IMR-90 (cell line): ENCODE measurements around the gene SPARC. TPM values are rescaled to one million over a fixed set of nuclear protein-coding genes. Genes with fewer than 3 reads are reported as not detected.

ENCODE experiments used
- ATAC-seq: fragments of 200-7000 bp; cut with Tn5 transposase; 2 replicates; pipeline ENCODE4 v1.9.1; 2020; ENCODE audit warnings: low read depth, mild to moderate bottlenecking, moderate library complexity
- BruUV-seq: library from RNA; stranded (reverse); fragments of 400-500 nt; replicated peaks from 2 replicates; lab custom pipeline; 2021; lab: Mats Ljungman, UMichigan
- CTCF ChIA-PET: fragments of 300-600 bp; formaldehyde crosslinking; extraction: SDS; loops from one replicate; lab custom pipeline; 2021; ENCODE audit warnings: antibody characterized with exemption; lab: Yijun Ruan, JAX
- POLR2A ChIA-PET: fragments of 300-600 bp; sonication (Branson Sonifier 250); formaldehyde crosslinking; loops from one replicate; lab custom pipeline; 2022; ENCODE audit warnings: antibody characterized with exemption; ENCODE audit not compliant: unreplicated experiment; lab: Charles Lee
- DNase-seq: peaks from one replicate; pipeline ENCODE4 v3.0.0; 2013
- H2AFZ ChIP-seq: replicated peaks from 2 replicates; pipeline ENCODE3; 2013; ENCODE audit warnings: low read length, mild to moderate bottlenecking; ENCODE audit not compliant: poor library complexity
- H2AK5ac ChIP-seq: 2 replicates; pipeline ENCODE4 v1.6.1; 2013; ENCODE audit warnings: low read depth, low read length, inconsistent platforms
- H2AK9ac ChIP-seq: replicated peaks from 2 replicates; pipeline ENCODE3; 2013; ENCODE audit warnings: mild to moderate bottlenecking, low read depth, low read length, moderate library complexity; ENCODE audit not compliant: poor library complexity
- H2BK120ac ChIP-seq: 2 replicates; pipeline ENCODE4 v1.6.1; 2013; ENCODE audit warnings: low read depth, low read length, inconsistent platforms
- H2BK15ac ChIP-seq: 3 replicates; pipeline ENCODE4 v1.6.1; 2013; ENCODE audit warnings: low read depth, low read length, inconsistent platforms
- H2BK20ac ChIP-seq: 2 replicates; pipeline ENCODE4 v1.6.1; 2013; ENCODE audit warnings: low read depth, mild to moderate bottlenecking, inconsistent platforms, low read length, moderate library complexity
- H2BK5ac ChIP-seq: 2 replicates; pipeline ENCODE4 v1.6.1; 2013; ENCODE audit warnings: mild to moderate bottlenecking, low read depth, low read length, inconsistent platforms; ENCODE audit not compliant: poor library complexity, severe bottlenecking
- H3K14ac ChIP-seq: replicated peaks from 2 replicates; pipeline ENCODE4 v1.6.1; 2013; ENCODE audit warnings: low read depth, low read length, inconsistent platforms
- H3K18ac ChIP-seq: 2 replicates; pipeline ENCODE4 v1.6.1; 2013; ENCODE audit warnings: low read depth, low read length, control low read depth
- H3K23ac ChIP-seq: 2 replicates; pipeline ENCODE4 v1.6.1; 2013; ENCODE audit warnings: low read depth, low read length, inconsistent platforms
- H3K27ac ChIP-seq: 2 replicates; pipeline ENCODE4 v1.5.1; 2013; ENCODE audit warnings: mild to moderate bottlenecking, control low read depth, low read length; ENCODE audit not compliant: insufficient read depth
- H3K27me3 ChIP-seq: 2 replicates; pipeline ENCODE4 v1.6.1; 2013; ENCODE audit warnings: low read length; ENCODE audit not compliant: control insufficient read depth, insufficient read depth
- H3K36me3 ChIP-seq: 2 replicates; pipeline ENCODE4 v1.6.1; 2013; ENCODE audit warnings: low read length, mixed read lengths; ENCODE audit not compliant: control insufficient read depth, insufficient read depth
- H3K4ac ChIP-seq: 2 replicates; pipeline ENCODE4 v1.6.1; 2013; ENCODE audit warnings: low read depth, low read length, inconsistent platforms
- H3K4me1 ChIP-seq: 2 replicates; pipeline ENCODE4 v1.6.1; 2013; ENCODE audit warnings: low read length, mixed read lengths; ENCODE audit not compliant: control insufficient read depth, insufficient read depth
- H3K4me2 ChIP-seq: 2 replicates; pipeline ENCODE4 v1.6.1; 2013; ENCODE audit warnings: low read depth, mild to moderate bottlenecking, control low read depth, low read length, moderate library complexity
- H3K4me3 ChIP-seq: 2 replicates; pipeline ENCODE4 v1.5.1; 2013; ENCODE audit warnings: low read depth, mild to moderate bottlenecking, control low read depth, low read length, moderate library complexity; ENCODE audit not compliant: insufficient read depth
- H3K56ac ChIP-seq: 2 replicates; pipeline ENCODE4 v1.6.1; 2013; ENCODE audit warnings: low read length, inconsistent platforms; ENCODE audit not compliant: insufficient read depth; ENCODE audit errors: extremely low read depth
- H3K79me1 ChIP-seq, 2 experiments: 2 replicates each; pipeline ENCODE4 v1.6.1; 2013; ENCODE audit warnings: low read length in 2 of 2, inconsistent platforms in 1 of 2, low read depth in 1 of 2
- H3K9ac ChIP-seq: 2 replicates; pipeline ENCODE4 v1.6.1; 2013; ENCODE audit warnings: low read depth, low read length, control low read depth
- H3K9me1 ChIP-seq: 2 replicates; pipeline ENCODE4 v1.6.1; 2013; ENCODE audit warnings: low read length, inconsistent platforms; ENCODE audit not compliant: insufficient read depth
- H3K9me3 ChIP-seq: 2 replicates; pipeline ENCODE4 v1.6.1; 2013; ENCODE audit warnings: low read length; ENCODE audit not compliant: control insufficient read depth, insufficient read depth
- H4K20me1 ChIP-seq: 2 replicates; pipeline ENCODE4 v1.6.1; 2013; ENCODE audit warnings: low read length, inconsistent platforms; ENCODE audit not compliant: insufficient read depth
- H4K5ac ChIP-seq: 2 replicates; pipeline ENCODE4 v1.6.1; 2013; ENCODE audit warnings: mild to moderate bottlenecking, low read depth, low read length, control low read depth
- H4K8ac ChIP-seq, 2 experiments: 2 replicates each; pipeline ENCODE4 v1.6.1; 2013; ENCODE audit warnings: low read depth in 2 of 2, low read length in 2 of 2, control low read depth in 1 of 2, inconsistent platforms in 1 of 2
- H4K91ac ChIP-seq: 2 replicates; pipeline ENCODE4 v1.6.1; 2013; ENCODE audit warnings: low read depth, low read length, inconsistent platforms; ENCODE audit not compliant: insufficient read depth
- BHLHE40 ChIP-seq: fragments of 150-350 bp; IDR thresholded peaks from 2 replicates; pipeline ENCODE4 v1.6.1; 2016; ENCODE audit warnings: mild to moderate bottlenecking, low read depth, low read length
- CHD1 ChIP-seq: IDR thresholded peaks from 2 replicates; pipeline ENCODE4 v1.6.1; 2012; ENCODE audit warnings: low read depth, low read length, improper control_type of control experiment
- FOS ChIP-seq: fragments of 150-350 bp; IDR thresholded peaks from 2 replicates; pipeline ENCODE4 v1.6.1; 2016; ENCODE audit warnings: low read depth, low read length
- MAFK ChIP-seq: IDR thresholded peaks from 2 replicates; pipeline ENCODE4 v1.6.1; 2012; ENCODE audit warnings: low read depth, low read length, improper control_type of control experiment
- MAZ ChIP-seq: IDR thresholded peaks from 2 replicates; pipeline ENCODE4 v1.6.1; 2012; ENCODE audit warnings: low read depth, mild to moderate bottlenecking, low read length, improper control_type of control experiment, moderate library complexity, borderline replicate concordance
- MXI1 ChIP-seq: IDR thresholded peaks from 2 replicates; pipeline ENCODE4 v1.6.1; 2012; ENCODE audit warnings: low read depth, mild to moderate bottlenecking, low read length, moderate library complexity, borderline replicate concordance
- NFE2L2 ChIP-seq: fragments of 150-350 bp; IDR thresholded peaks from 2 replicates; pipeline ENCODE4 v1.6.1; 2016; ENCODE audit warnings: low read depth, mild to moderate bottlenecking, low read length
- POLR2A ChIP-seq: IDR thresholded peaks from 2 replicates; pipeline ENCODE4 v1.6.1; 2012; ENCODE audit warnings: mild to moderate bottlenecking, low read depth, low read length
- RAD21 ChIP-seq: IDR thresholded peaks from 2 replicates; pipeline ENCODE4 v1.6.1; 2012; ENCODE audit warnings: low read length, improper control_type of control experiment
- RCOR1 ChIP-seq: IDR thresholded peaks from 2 replicates; pipeline ENCODE4 v1.6.1; 2012; ENCODE audit warnings: mild to moderate bottlenecking, low read length, improper control_type of control experiment; ENCODE audit not compliant: insufficient replicate concordance
- RFX5 ChIP-seq: IDR thresholded peaks from 2 replicates; pipeline ENCODE4 v1.8.0; 2012; ENCODE audit warnings: low read depth, mild to moderate bottlenecking, low read length, moderate library complexity
- SMC3 ChIP-seq: fragments of 150-350 bp; IDR thresholded peaks from 2 replicates; pipeline ENCODE4 v1.6.1; 2016; ENCODE audit warnings: low read depth, mild to moderate bottlenecking, antibody characterized with exemption, low read length, moderate library complexity
- WGBS, 2 experiments: methylation state at CpG; one replicate each; pipeline versions ENCODE4 v1.1.5 to v1.1.7; 2013; ENCODE audit warnings: missing lambda C conversion rate in 2 of 2; ENCODE audit not compliant: insufficient read length in 1 of 2; ENCODE audit errors: extremely low coverage in 2 of 2; 5-methylcytosine and 5-hydroxymethylcytosine counted together
- dilution Hi-C: fragments of 300-500 bp; cut with HindIII; formaldehyde crosslinking; loops from one replicate; pipeline ENCODE4 v1.14.3; 2018; ENCODE audit warnings: low sequenced_read_pairs; ENCODE audit not compliant: unreplicated experiment
- in situ Hi-C: fragments of 300-500 bp; cut with MboI; formaldehyde crosslinking; loops from 3 replicates; pipeline ENCODE4 v1.14.3; 2019; ENCODE audit warnings: low sequenced_read_pairs, inconsistent platforms, mixed read lengths
- intact Hi-C: fragments of 100-400 bp; cut with micrococcal nuclease; formaldehyde crosslinking; loops from 2 replicates; pipeline ENCODE4 v1.10.0; 2022
- polyA plus RNA-seq, 3 experiments: library from polyadenylated mRNA; depleted of rRNA; stranded (reverse); fragments of >200 nt; gene quantifications; 2 replicates each; pipeline ENCODE4 v1.2.3, GENCODE V29; 2012; ENCODE audit warnings: low replicate concordance in 1 of 3
- total RNA-seq: library from RNA; depleted of rRNA; stranded (reverse); fragments of >200 nt; gene quantifications from 2 replicates; pipeline ENCODE4 v1.2.3, GENCODE V29; 2012
- TF ChIP-seq, protein P1 (sequence below): conservative IDR thresholded peaks from 2 replicates; pipeline ENCODE4 v1.5.1; 2012; ENCODE audit warnings: mild to moderate bottlenecking, low read depth, low read length, improper control_type of control experiment
- TF ChIP-seq, protein P2 (sequence below): fragments of 150-350 bp; IDR thresholded peaks from 2 replicates; pipeline ENCODE4 v1.6.1; 2017; ENCODE audit warnings: mild to moderate bottlenecking, antibody characterized with exemption, low read length, low read depth
- TF ChIP-seq, protein P3 (sequence below): fragments of 150-350 bp; IDR thresholded peaks from 2 replicates; pipeline ENCODE4 v1.6.1; 2016; ENCODE audit warnings: low read depth, mild to moderate bottlenecking, low read length, moderate library complexity, borderline replicate concordance

The SPARC gene
- total and polyA plus RNA-seq, 2 of the 4 experiments (the other 2 are of a cell fraction), result 1,186 to 4,692 TPM

DNA sequence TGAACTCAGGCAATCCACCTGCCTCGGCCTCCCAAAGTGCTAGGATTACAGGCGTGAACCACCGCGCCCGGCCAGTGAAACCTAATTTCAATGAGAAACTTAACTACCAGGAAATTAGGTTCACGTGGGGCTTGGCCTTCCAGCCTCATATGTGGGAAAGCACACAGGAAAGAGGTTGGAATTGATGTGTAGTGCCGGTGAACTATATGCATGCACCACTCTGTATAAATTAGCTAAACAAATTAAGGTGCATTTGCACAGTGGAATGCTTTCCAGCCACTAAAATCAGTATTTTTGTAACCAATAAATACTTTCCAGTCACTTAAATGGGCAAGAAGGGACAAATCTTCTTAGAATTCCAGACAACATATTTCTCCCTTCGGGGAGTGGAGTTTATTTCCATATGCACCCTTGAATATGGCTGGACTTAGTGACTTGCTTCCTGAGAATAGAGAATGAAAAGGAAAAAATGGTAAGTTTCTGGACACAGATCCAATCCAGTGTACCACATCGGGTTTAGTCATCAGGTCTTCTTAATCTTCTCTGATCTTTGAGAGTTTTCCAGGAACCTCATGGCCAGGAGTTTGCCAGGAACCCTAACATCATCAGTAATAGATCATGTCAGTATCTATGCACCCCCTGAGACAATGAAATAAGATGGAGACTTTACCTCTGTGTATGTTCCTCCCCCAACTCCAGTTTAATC lies 46.8 kb upstream of the SPARC start:
- H2BK120ac ChIP-seq, result no peak overlapping the region
- H3K27me3 ChIP-seq, result no peaks in the 10 kb centered on the region
- no peak overlapping the region for H3K4me2 ChIP-seq
- H2AFZ ChIP-seq, result no peak overlapping the region
- no peaks in the 10 kb centered on the region for H4K20me1 ChIP-seq
- H3K36me3 ChIP-seq, result no peaks in the 10 kb centered on the region
- H2BK5ac ChIP-seq, result no peak overlapping the region
- peaks cover 11 to 19% of the 10 kb centered on the region in 2 experiments; a peak in 3 of 4 replicates for H3K79me1 ChIP-seq
- peaks cover 7% of the 10 kb centered on the region; the same call in 1 of the 2 replicates for H3K9me1 ChIP-seq
- H3K18ac ChIP-seq, result no peak overlapping the region
- no peak overlapping the region for H3K9ac ChIP-seq
- WGBS, 2 experiments, result 100% methylated on average over 1 of the region's 9 CpGs; no CpG with 5 or more reads in 1 of the 2 experiments
- DNase-seq (peak; percentile 41), ATAC-seq (0 out of 2 replicates have a peak, but pooled peaks have one; percentile 35)
- H4K5ac ChIP-seq, result no peak overlapping the region
- H3K23ac ChIP-seq, result no peak overlapping the region
- in situ Hi-C loops, result no loop called here
- no TSS peak for BruUV-seq
- CTCF ChIA-PET, result no interaction called here
- no peak overlapping the region for H4K8ac ChIP-seq
- H3K27ac ChIP-seq, result no peak overlapping the region
- POLR2A ChIA-PET, result no interaction called here
- H3K4ac ChIP-seq, result no peak overlapping the region
- H3K56ac ChIP-seq, result no peak overlapping the region
- intact Hi-C loops, result no loop called here
- H3K4me1 ChIP-seq, result peaks cover 5% of the 10 kb centered on the region; the same call in 1 of the 2 replicates
- dilution Hi-C loops, result no loop called here
- no peak overlapping the region for H2AK9ac ChIP-seq
- H3K14ac ChIP-seq, result no peak overlapping the region
- H2BK20ac ChIP-seq, result no peak overlapping the region
- H2AK5ac ChIP-seq, result no peak overlapping the region
- H2BK15ac ChIP-seq, result no peak overlapping the region
- H3K9me3 ChIP-seq, result 0 out of 2 replicates have a peak, but pooled peaks cover 2% of the 10 kb centered on the region
- H4K91ac ChIP-seq, result no peak overlapping the region
- H3K4me3 ChIP-seq, result no peak overlapping the region
- TF ChIP-seq, protein P1, sequence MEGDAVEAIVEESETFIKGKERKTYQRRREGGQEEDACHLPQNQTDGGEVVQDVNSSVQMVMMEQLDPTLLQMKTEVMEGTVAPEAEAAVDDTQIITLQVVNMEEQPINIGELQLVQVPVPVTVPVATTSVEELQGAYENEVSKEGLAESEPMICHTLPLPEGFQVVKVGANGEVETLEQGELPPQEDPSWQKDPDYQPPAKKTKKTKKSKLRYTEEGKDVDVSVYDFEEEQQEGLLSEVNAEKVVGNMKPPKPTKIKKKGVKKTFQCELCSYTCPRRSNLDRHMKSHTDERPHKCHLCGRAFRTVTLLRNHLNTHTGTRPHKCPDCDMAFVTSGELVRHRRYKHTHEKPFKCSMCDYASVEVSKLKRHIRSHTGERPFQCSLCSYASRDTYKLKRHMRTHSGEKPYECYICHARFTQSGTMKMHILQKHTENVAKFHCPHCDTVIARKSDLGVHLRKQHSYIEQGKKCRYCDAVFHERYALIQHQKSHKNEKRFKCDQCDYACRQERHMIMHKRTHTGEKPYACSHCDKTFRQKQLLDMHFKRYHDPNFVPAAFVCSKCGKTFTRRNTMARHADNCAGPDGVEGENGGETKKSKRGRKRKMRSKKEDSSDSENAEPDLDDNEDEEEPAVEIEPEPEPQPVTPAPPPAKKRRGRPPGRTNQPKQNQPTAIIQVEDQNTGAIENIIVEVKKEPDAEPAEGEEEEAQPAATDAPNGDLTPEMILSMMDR, result no peak
- TF ChIP-seq BHLHE40 (no peak), POLR2A (no peak), SMC3 (no peak), FOS (no peak), CHD1 (no peak), NFE2L2 (no peak), RAD21 (no peak), MAZ (no peak), MAFK (no peak), MXI1 (no peak), RFX5 (no peak), RCOR1 (no peak)
- TF ChIP-seq, protein P2, sequence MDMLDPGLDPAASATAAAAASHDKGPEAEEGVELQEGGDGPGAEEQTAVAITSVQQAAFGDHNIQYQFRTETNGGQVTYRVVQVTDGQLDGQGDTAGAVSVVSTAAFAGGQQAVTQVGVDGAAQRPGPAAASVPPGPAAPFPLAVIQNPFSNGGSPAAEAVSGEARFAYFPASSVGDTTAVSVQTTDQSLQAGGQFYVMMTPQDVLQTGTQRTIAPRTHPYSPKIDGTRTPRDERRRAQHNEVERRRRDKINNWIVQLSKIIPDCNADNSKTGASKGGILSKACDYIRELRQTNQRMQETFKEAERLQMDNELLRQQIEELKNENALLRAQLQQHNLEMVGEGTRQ, result no peak
- TF ChIP-seq, protein P3, sequence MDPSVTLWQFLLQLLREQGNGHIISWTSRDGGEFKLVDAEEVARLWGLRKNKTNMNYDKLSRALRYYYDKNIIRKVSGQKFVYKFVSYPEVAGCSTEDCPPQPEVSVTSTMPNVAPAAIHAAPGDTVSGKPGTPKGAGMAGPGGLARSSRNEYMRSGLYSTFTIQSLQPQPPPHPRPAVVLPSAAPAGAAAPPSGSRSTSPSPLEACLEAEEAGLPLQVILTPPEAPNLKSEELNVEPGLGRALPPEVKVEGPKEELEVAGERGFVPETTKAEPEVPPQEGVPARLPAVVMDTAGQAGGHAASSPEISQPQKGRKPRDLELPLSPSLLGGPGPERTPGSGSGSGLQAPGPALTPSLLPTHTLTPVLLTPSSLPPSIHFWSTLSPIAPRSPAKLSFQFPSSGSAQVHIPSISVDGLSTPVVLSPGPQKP, result no peak
